Endothelial cell of umbilical vein (primary cell): ENCODE measurements around the gene SESN1. TPM values are rescaled to one million over a fixed set of nuclear protein-coding genes. Genes with fewer than 3 reads are reported as not detected.

Source experiments
- BruUV-seq: library from RNA; stranded (reverse); fragments of 400-500 nt; replicated peaks from 2 replicates; lab custom pipeline; 2021; lab: Mats Ljungman, UMichigan
- CTCF ChIA-PET: fragments of 300-600, 350-600 bp; sonication (Branson Sonifier 250); formaldehyde crosslinking; loops from one replicate; lab custom pipeline; 2021; ENCODE audit warnings: antibody characterized with exemption, inconsistent platforms; lab: Charles Lee
- POLR2A ChIA-PET: fragments of 300-600, 350-600 bp; sonication (Branson Sonifier 250); formaldehyde crosslinking; loops from one replicate; lab custom pipeline; 2021; ENCODE audit warnings: antibody characterized with exemption, inconsistent platforms; lab: Charles Lee
- DNase-seq: peaks from one replicate; pipeline ENCODE4 v3.0.0-alpha.2; 2011; ENCODE audit warnings: low read depth, low spot score
- FAIRE-seq: peaks from 2 replicates; lab custom pipeline; 2011; peaks lifted over from hg19 to GRCh38; lab: Jason Lieb, UNC
- H2AFZ ChIP-seq: 2 replicates; pipeline ENCODE4 v1.6.0; 2012; ENCODE audit warnings: low read depth, low read length, control low read depth, inconsistent platforms
- H3K27ac ChIP-seq: 2 replicates; pipeline ENCODE4 v1.5.1; 2011; ENCODE audit warnings: low read depth, mild to moderate bottlenecking, control low read depth, low read length, moderate library complexity; ENCODE audit not compliant: insufficient read depth
- H3K27me3 ChIP-seq, 2 experiments: 2 replicates each; pipeline versions ENCODE4 v1.6.0 to v1.6.1; 2011; ENCODE audit warnings: low read length in 2 of 2, mixed read lengths in 1 of 2; ENCODE audit not compliant: control insufficient read depth in 2 of 2, insufficient read depth in 2 of 2
- H3K36me3 ChIP-seq, 2 experiments: 2 replicates in 1 of 2; 3 replicates in 1 of 2; pipeline ENCODE4 v1.5.1; 2011; ENCODE audit warnings: low read length in 2 of 2, mild to moderate bottlenecking in 1 of 2, moderate library complexity in 1 of 2; ENCODE audit not compliant: control insufficient read depth in 2 of 2, insufficient read depth in 2 of 2; ENCODE audit errors: extremely low read depth in 1 of 2
- H3K4me1 ChIP-seq: 3 replicates; pipeline ENCODE4 v1.5.1; 2011; ENCODE audit warnings: mild to moderate bottlenecking, low read length; ENCODE audit not compliant: control insufficient read depth, insufficient read depth; ENCODE audit errors: extremely low read depth
- H3K4me2 ChIP-seq: 2 replicates; pipeline ENCODE4 v1.6.1; 2011; ENCODE audit warnings: low read length, control low read depth, mixed read lengths; ENCODE audit not compliant: insufficient read depth
- H3K4me3 ChIP-seq, 3 experiments: fragments of 200-600 bp in 1 of 3; sonication (generic), shearing (Covaris generic) in 1 of 3; replicated peaks in 1 of 3; 2 replicates each; pipeline ENCODE4 v1.5.1; 2011 to 2016; ENCODE audit warnings: control low read depth in 3 of 3, low read length in 3 of 3, mild to moderate bottlenecking in 2 of 3, inconsistent platforms in 1 of 3, low read depth in 1 of 3, moderate library complexity in 1 of 3; ENCODE audit not compliant: insufficient read depth in 1 of 3
- H3K79me2 ChIP-seq: 2 replicates; pipeline ENCODE4 v1.6.0; 2012; ENCODE audit warnings: low read length, inconsistent platforms; ENCODE audit not compliant: control insufficient read depth, insufficient read depth
- H3K9ac ChIP-seq: replicated peaks from 2 replicates; pipeline ENCODE3; 2011; ENCODE audit warnings: low read length, control low read depth; ENCODE audit not compliant: insufficient read depth; ENCODE audit errors: extremely low read depth
- H3K9me1 ChIP-seq: replicated peaks from 3 replicates; pipeline ENCODE4 v1.6.0; 2011; ENCODE audit warnings: mild to moderate bottlenecking, low read length; ENCODE audit not compliant: control insufficient read depth, insufficient read depth; ENCODE audit errors: extremely low read depth
- H3K9me3 ChIP-seq: replicated peaks from 2 replicates; pipeline ENCODE4 v1.5.1; 2012; ENCODE audit warnings: low read length, inconsistent platforms; ENCODE audit not compliant: control insufficient read depth, insufficient read depth
- H4K20me1 ChIP-seq: replicated peaks from 2 replicates; pipeline ENCODE3; 2011; ENCODE audit warnings: mild to moderate bottlenecking, low read length; ENCODE audit not compliant: control insufficient read depth, insufficient read depth; ENCODE audit errors: extremely low read depth
- CTCF ChIP-seq, 2 donors: IDR thresholded peaks; 1 replicate in 1 of 2; 2 replicates in 1 of 2; pipeline ENCODE4 v1.5.1; 2011; ENCODE audit warnings: low read length in 2 of 2, mild to moderate bottlenecking in 2 of 2, moderate library complexity in 2 of 2, control low read depth in 1 of 2, inconsistent platforms in 1 of 2, low read depth in 1 of 2; ENCODE audit not compliant: insufficient read depth in 1 of 2; ENCODE audit errors: extremely low read depth in 1 of 2
- EZH2 ChIP-seq: IDR thresholded peaks from 2 replicates; pipeline ENCODE4 v1.6.1; 2012; ENCODE audit warnings: borderline replicate concordance, low read depth, mild to moderate bottlenecking, moderate library complexity, low read length, inconsistent platforms; ENCODE audit not compliant: severe bottlenecking
- FOS ChIP-seq: IDR thresholded peaks from 2 replicates; pipeline ENCODE4 v1.6.1; 2011; ENCODE audit warnings: mild to moderate bottlenecking, low read length, moderate library complexity, borderline replicate concordance; ENCODE audit not compliant: insufficient read depth
- GATA2 ChIP-seq: IDR thresholded peaks from 2 replicates; pipeline ENCODE4 v1.7.0; 2011; ENCODE audit warnings: low read depth, mild to moderate bottlenecking, moderate library complexity, mixed read lengths, low read length; ENCODE audit not compliant: insufficient read length, insufficient read depth
- JUN ChIP-seq: IDR thresholded peaks from 2 replicates; pipeline ENCODE4 v1.6.1; 2011; ENCODE audit warnings: borderline replicate concordance, low read depth; ENCODE audit not compliant: insufficient read length, insufficient read depth
- MAX ChIP-seq: IDR thresholded peaks from 2 replicates; pipeline ENCODE4 v1.6.1; 2011; ENCODE audit not compliant: insufficient read depth, insufficient read length
- MYC ChIP-seq: IDR thresholded peaks from one replicate; pipeline ENCODE4 v1.6.1; 2011; ENCODE audit warnings: mild to moderate bottlenecking, low read depth, low read length
- POLR2A ChIP-seq: IDR thresholded peaks from 2 replicates; pipeline ENCODE4 v1.6.1; 2012; ENCODE audit warnings: low read depth, mild to moderate bottlenecking, control low read depth, low read length
- POLR2AphosphoS5 ChIP-seq: IDR thresholded peaks from 2 replicates; pipeline ENCODE4 v1.6.1; 2012; ENCODE audit warnings: low read depth, mild to moderate bottlenecking, control low read depth, low read length, moderate library complexity; ENCODE audit not compliant: insufficient read depth
- dilution Hi-C: fragments of 300-500 bp; cut with MboI; formaldehyde crosslinking; loops from one replicate; pipeline ENCODE4 v1.15.0; 2019; ENCODE audit warnings: low sequenced_read_pairs; ENCODE audit not compliant: extremely low pct_ligation_motif_present
- intact Hi-C: fragments of 100-400 bp; cut with micrococcal nuclease; formaldehyde crosslinking; loops from one replicate; pipeline ENCODE4 v1.10.0; 2022
- polyA plus RNA-seq, 4 experiments: library from polyadenylated mRNA; depleted of rRNA in 3 of 4; stranded (reverse) in 3 of 4; unstranded in 1 of 4; fragments of >200 nt; gene quantifications; 2 replicates each; pipeline versions ENCODE4 v1.2.1 to v1.2.3, GENCODE V29; 2011 to 2012; ENCODE audit warnings: missing spikeins in 1 of 4
- total RNA-seq: library from RNA; stranded (reverse); gene quantifications from 2 replicates; pipeline ENCODE4 v1.2.3, GENCODE V29; 2021

SESN1 gene
- total and polyA plus RNA-seq, 2 donors (not counting 3 experiments of a cell fraction or from before 2014, with no cell fraction given) = 7.1 to 15.6 TPM

- no peaks in the 10 kb centered on the region for H4K20me1 ChIP-seq
- H2AFZ ChIP-seq = no peak overlapping the region
- no peak overlapping the region for H3K9ac ChIP-seq
- no peaks in the 10 kb centered on the region for H3K36me3 ChIP-seq
- ChIA-PET CTCF (interaction anchor here (0.8 kb wide), 1 partner anchor 14 kb away, joined by 3 read pairs; no protein-coding TSS in a partner anchor), POLR2A (no interaction called here)
- no peak overlapping the region for H3K4me3 ChIP-seq
- H3K79me2 ChIP-seq = no peaks in the 10 kb centered on the region
- no peaks in the 10 kb centered on the region for H3K9me1 ChIP-seq
- DNase-seq (no peak), FAIRE-seq (no peak)
- intact Hi-C loops (no loop called here), dilution Hi-C loops (no loop called here)
- no peak overlapping the region for H3K27ac ChIP-seq
- H3K4me2 ChIP-seq = no peak overlapping the region
- no peaks in the 10 kb centered on the region for H3K27me3 ChIP-seq
- no TSS peak for BruUV-seq
- no peaks in the 10 kb centered on the region for H3K4me1 ChIP-seq
- no peaks in the 10 kb centered on the region for H3K9me3 ChIP-seq
- TF ChIP-seq EZH2 (no peak), MYC (no peak), CTCF (IDR thresholded peaks at IDR 0.05; ENCODE audit: extremely low read depth in 1 of 2, insufficient read depth in 1 of 2, low read depth in 1 of 2, low read length in 2 of 2) (no peak), JUN (no peak), MAX (no peak), POLR2AphosphoS5 (no peak), POLR2A (no peak), GATA2 (no peak), FOS (no peak)
Measured at GRCh38 chr6:108959972-108960582, 134.6 kb downstream of the SESN1 start.
